IPS DF 19.7 (cell line): ENCODE results near the gene MYDGF.

ENCODE experiments used
- DNase-seq: peaks from one replicate; pipeline ENCODE4 v3.0.0-alpha.2; 2013; ENCODE audit warnings: low read depth, low spot score

Gene MYDGF

GRCh38 chr19:4675346-4675745 is 5.2 kb upstream of the MYDGF start:
- DNase-seq: no peak

- DNase-seq: no peak
Measured at GRCh38 chr19:4673726-4674125, 3.6 kb upstream of the MYDGF start.

- DNase-seq: no peak
Measured at GRCh38 chr19:4673216-4673615, 3.1 kb upstream of the MYDGF start.

- no peak for DNase-seq
Measured at GRCh38 chr19:4671185-4671851, 1.2 kb upstream of the MYDGF start.

DNA sequence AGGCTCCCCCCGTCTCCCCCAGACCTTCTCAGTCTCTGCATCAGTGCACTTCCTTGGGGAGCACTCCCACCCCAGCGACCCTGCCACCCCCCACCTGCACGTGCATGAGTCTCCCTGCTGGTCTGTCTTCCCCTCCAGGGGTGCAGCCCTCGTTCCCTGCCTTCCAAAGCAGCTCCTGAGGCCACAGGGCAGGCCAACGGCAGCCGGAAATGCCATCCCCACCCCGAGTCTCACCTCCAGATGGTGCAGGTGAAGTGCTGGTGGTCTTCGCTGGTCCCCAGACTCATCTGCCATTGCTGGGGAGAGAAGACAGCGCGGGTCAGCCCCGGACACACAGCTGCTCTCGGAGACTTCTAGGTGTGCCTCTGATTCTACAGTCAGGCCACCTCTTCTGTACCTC is 5.5 kb downstream of the MYDGF start:
- no peak for DNase-seq

DNA sequence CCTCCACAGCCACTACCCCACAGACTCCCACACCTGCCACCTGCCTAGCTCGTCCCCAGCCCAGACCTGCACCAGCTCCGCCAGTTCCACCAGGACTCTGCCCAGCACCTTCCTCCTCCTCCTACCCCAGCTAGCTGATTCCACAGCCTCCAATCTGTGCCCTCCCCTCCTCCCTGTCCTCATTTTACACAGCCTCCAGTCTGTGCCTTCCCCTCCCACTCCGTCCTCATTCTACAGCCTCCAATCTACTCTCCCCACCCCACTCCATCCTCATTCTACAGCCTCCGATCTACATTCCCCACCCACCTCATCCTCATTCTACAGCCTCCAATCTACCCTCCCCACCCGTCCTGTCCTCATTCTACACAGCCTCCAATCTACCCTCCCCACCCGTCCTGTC is 7.3 kb downstream of the MYDGF start:
- no peak for DNase-seq

GRCh38 chr19:4662020-4662695 is 8.0 kb downstream of the MYDGF start:
- DNase-seq: no peak

DNA sequence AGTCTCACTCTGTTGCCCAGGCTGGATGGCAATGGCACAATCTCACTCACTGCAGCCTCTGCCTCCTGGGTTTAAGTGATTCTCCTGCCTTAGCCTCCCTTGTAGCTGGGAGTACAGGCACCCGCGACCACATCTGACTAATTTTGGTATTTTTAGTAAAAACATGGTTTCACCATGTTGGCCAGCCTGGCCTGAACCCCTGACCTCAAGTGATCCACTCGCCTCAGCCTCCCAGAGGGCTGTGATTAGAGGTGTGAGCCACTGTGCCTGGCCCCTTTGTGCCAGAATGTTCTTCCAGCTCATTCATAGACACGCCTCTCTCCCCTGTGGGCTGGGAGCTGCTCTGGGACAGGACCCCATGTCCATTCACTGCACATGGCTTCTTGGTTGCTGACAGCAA is 9.1 kb downstream of the MYDGF start:
- DNase-seq: no peak

GRCh38 chr19:4660181-4660791 is 9.9 kb downstream of the MYDGF start:
- no peak for DNase-seq

DNA sequence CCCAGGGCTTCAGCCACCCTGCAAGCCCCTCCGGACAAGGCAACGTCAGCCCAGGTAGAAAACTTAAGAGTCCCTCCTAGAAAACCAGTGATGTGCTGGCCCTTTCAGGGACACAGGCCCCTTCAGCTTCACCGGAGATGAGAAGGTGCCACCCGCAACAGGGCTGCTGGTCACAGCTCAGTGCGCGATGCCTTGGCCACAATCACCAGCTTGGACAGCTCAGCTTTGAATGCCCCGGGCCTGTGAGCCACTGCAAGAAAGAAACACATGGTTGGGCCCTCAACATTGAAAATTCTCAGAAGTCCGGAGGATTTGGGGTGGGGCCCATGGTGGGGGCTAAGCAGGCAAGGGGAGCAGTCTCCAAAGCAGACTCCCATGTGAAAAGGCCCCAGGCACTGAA is 12.3 kb downstream of the MYDGF start:
- no peak for DNase-seq

DNA sequence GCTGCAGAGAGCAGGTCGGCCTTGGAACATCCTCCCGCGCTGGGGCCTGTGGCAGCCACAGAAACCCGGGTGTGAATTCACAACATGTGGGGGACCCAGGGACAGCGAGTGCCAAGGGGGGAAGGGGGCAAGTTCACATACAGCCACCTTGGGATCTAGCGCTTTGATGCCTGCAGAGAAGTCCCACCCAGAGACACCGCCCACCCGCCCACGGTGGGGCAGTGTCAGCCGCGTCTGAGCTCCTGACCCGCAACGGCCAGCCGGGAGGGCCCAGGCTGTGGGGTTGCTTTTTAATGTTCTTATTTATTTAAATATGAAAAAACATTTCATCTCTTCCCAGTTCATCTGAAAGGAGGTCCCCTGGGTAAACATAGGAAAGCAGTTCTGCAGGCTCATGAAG is 12.9 kb downstream of the MYDGF start:
- no peak for DNase-seq

DNA sequence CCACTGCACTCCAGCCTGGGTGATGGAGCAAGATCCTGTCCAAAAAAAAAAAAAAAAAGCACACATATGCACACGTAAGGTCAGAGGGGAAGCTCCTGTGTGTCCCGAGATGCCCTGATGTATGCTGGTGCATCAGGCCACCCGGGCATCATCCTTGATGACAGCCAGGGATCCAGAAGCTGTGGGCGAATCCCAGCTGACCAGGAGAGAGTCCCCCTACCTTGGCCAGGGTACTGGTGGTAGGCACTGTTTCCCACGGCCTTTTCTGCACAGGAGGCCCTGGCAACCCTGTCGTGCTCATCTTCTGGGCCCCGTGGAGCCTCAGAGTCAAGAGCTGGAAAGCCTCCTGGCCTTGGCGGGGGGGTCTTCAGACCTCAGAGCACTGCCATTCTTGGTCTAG is 14.0 kb downstream of the MYDGF start:
- DNase-seq: no peak

DNA sequence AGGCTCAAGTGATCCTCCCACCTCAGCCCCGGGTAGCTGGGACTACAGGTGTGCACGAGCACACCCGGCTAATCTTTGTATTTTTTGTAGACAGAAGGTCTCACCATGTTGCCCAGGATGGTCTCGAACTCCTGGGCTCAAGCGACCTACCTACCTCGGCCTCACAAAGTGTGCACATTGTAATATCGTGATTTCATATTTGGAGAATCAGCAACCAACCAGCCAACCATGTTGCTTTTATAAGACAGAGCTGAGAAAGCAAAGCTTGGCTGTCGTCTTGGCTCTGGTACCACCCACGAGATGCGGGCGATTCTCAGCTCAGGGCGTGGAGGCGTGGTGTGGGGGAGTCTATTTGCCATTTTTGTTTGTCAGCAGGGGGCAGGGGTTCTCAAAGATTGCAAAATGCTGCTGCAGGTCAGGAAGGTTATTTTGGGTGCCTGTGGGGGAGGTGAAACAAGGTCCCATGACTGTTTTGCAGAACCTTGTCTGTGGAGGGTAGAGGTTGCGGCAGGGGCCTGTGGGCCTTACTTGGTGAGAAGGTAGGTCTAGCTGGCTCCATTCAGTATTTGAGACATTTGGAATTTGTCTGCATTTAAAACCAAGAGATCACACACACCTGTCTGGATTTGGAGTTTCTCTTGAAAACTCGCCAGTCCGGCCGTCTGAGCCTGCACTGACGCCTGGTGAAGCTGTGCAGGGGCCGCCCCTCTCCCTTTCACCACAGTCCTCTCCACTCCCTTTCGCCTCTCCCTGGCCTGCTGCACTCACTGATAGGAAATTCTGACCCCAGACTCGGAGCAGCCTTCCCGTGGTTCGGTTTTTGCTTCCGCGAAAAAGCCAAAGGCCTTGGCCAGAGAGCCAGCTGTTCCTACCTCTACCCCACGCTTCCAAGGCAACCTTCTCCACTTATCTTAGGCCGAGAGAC is 15.4 kb downstream of the MYDGF start:
- DNase-seq: no peak

DNA sequence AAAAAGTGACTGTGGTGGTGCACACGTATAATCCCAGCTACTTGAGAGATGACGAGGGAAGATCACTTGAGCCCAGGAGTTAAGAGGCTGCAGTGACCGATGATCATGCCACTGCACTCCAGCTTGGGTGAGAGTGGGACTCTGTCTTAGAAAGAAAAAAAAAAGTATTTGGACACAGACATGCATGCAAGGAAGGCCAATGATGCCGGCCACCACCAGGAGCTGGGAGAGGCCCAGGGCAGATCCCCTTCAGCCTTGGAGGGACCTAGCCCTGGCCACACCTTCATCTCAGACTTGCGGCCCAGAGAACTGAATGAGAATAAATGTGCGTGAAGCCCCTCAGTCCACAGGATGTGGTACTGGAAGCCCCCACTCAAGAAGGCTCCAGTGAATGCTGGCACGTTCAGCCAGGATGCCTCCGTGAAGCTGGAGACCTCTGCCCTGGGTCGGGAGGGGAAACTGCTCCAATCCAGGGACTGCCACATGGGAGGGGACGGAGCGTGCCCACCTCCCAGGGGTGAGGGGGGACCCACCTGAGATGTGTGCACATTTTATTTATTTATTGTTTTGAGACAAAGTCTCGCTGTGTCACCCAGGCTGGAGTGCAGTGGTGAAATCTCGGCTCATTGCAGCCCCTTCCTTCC is 16.2 kb downstream of the MYDGF start:
- no peak for DNase-seq

DNA sequence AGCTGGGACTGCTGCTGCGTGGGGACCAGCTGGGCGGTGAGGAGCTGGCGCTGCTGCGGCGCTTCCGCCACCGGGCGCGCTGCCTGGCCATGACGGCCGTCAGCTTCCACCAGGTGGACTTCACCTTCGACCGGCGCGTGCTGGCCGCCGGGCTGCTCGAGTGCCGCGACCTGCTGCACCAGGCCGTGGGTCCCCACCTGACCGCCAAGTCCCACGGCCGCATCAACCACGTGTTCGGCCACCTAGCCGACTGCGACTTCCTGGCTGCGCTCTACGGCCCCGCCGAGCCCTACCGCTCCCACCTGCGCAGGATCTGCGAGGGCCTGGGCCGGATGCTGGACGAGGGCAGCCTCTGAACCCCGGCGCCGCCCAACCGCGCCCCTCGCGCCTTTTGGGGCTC is 18.1 kb downstream of the MYDGF start:
- DNase-seq: no peak

GRCh38 chr19:4650159-4650558 is 20.0 kb downstream of the MYDGF start:
- DNase-seq: no peak

GRCh38 chr19:4649392-4650047 is 20.6 kb downstream of the MYDGF start:
- no peak for DNase-seq

DNA sequence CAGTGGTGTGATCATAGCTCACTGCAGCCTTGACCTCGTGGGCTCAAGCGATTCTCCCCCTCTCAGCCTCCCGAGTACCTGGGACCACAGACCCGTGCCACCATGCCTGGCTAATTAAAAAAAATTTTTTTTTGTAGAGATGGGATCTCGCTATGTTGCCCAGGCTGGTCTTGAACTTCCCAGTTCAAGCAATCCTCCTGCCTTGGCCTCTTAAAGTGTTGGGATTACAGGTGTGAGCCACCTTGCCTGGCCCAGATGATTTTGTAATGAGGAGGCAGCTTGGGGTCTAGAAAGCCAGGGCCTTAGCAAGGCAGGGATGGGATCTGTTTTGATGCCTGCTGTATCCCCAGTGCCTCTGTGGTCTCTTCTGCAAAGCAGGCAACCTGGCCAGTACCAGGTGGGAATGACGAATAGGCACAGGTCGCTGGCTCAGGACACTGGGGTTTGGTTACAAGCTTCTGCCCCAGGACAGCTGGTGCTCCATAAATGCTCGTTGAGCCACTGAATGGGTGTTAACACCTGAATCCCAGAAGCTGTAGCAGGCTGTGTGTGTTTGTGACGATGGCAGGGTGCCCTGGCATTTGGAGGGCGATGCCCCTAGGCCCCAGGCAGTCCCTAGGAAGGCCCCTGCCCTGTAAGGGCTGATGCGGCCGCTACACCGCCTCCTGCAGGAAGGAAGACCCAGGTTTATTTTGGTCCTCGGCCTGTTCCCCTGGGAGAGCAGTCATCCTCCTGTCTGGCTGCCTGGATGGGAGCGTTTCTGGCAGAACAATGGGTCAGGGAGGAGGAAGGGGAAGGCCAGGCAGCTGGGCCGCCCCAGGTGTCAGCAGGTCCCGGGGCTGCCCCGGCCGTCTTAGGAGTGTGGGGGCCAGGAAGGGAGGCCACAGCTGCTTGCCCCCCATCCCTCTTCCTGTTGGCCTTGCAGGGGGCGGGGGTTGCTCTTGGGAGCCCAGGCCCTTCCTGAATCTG is 22.2 kb downstream of the MYDGF start:
- no peak for DNase-seq

DNA sequence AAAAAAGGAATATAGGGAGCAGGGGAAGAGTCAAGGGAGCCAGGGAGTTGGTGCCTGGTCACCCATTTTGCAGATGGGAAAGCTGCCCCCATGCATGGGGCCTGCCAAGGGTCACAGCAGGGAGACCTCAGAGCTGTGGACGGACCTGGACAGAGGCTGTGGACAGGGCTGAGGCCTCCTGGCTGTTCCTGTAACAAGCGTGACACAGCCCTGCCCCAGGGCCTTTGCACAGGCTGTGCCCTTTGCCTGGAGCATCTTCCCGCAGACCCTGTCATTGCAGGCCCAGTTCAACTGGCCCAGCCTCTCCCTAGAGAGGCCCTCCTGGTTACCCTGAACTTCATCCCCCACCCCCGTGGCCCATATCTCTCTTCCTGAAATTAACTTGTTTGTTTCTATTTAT is 24.4 kb downstream of the MYDGF start:
- no peak for DNase-seq

GRCh38 chr19:4642625-4643024 is 27.5 kb downstream of the MYDGF start:
- DNase-seq: no peak
